GM18858 (cell line): ENCODE data around the gene ZBP1.
A peak's percentile ranks its signal among the peaks of the same experiment; 100 is the strongest.

ENCODE experiments used
- ATAC-seq: cut with Tn5 transposase; IDR thresholded peaks from one replicate; pipeline ENCODE4 v1.9.1; 2021; ENCODE audit not compliant: unreplicated experiment

ZBP1 gene

DNA sequence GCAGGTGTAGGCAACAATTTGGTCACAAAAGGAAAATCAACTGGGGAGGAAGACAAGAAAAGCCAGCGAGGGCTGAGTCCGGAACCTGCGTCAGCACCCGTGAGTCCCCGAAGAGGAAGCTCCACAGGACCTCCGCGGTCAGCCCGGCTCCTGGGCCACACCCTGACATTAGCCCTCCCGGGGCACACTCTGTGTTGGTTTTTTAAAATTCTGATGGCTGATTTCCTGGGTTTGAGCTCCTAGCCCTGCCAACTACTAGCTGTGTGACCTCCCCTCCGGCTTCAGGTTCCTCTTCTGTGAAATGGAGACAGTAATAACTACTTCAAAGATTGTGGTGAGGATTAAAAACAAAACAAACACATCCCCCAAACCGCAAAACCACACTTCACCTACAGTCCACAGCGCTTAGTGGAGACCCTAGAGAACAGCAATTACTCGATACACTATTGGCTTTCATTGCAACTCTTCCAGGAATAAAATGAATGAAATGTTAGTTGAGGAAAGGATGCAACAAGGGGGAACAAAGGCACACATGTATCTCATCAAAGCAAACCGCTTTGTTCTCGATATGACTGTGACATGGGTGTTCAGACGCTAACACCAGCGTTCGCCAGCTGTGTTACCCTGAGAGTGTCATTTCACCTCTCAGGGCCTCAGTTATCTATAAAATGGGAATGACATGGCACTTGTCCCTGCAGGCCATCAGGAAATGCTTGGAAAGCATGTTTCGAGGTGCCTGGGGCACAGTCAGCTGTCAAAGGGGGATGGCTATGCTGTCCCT, 985 bp downstream of the ZBP1 start:
- peak; percentile 57 for ATAC-seq

DNA sequence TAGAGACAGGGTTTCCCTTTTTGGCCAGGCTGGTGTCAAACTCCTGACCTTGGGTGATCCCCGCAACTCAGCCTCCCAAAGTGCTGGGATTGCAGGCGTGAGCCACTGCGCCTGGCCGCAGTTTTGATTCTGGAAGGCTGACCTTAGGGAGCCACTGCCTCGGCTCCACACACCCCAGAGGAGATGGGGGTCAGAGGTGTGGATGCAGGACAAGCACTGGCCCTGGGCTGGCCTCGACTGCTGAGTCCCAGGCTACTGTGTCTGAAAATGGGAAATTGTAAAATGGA, 1.5 kb downstream of the ZBP1 start:
- ATAC-seq: no peak

DNA sequence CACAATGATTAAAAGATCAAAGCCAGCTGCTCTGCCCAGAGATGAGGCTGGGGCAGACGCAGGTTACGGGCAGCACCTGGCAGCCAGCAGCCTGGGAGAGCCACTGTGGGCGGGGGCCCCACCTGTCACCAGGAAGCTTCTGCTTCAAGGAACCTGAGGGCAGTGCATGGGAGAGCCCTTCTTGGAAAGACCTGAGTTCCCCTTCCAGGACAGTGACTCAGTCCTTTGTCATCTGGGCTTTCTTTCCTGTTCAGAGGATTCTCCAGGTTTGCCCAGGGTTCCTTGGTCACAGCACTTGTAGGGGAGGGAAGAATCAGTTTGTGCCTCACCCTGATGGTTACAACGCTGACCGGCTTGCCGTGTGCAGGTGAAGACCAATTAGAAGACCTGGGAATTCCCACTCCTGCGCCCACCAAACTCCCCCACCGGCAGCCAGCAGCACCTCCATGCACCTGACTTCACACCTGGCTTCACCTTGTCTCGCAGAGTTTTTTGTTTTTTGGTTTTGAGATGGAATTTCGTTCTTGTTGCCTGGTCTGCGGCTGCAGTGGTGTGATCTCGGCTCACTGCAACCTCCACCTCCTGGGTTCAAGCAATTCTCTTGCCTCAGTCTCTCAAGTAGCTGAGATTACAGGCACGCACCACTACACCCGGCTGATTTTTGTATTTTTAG, 2.0 kb downstream of the ZBP1 start:
- no peak for ATAC-seq

DNA sequence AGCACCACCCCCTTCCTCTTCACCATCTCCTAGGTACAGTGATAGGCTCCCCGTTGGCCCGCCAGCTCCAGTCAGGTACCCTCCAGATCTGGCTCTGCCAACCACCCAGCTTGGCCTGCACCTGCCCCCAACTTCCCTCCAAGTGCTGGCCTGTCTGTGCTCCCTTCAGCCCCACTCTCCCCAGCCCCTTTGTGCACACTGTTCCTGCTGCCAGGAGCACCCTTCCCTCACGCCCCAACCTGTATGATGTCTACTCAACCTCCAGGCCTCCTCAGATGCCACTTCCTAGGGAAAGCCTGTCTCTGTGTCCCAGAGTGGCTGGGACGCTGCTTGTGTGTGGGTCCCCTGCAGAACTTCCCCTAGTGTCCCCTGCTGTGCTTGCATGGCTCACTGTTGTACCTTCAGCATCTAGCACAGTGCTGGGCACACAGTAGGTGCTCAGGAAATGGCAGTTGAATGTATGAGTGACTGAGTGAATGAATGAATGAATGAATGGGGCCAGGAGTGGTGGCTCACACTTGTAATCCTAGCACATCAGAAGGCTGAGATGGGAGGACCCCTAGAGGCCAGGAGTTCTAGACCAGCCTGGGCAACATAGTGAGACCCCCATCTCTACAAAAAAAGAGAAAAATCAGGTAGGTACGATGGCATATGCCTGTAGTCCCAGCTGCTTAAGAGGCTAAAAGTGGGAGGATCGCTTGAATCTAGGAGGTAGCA, 3.0 kb downstream of the ZBP1 start:
- no peak for ATAC-seq

GRCh38 chr20:57616143-57616951, 3.9 kb downstream of the ZBP1 start:
- no peak for ATAC-seq

- ATAC-seq: no peak
Measured at GRCh38 chr20:57615445-57615811, 4.8 kb downstream of the ZBP1 start.

GRCh38 chr20:57614490-57615444, 5.5 kb downstream of the ZBP1 start:
- ATAC-seq: no peak

DNA sequence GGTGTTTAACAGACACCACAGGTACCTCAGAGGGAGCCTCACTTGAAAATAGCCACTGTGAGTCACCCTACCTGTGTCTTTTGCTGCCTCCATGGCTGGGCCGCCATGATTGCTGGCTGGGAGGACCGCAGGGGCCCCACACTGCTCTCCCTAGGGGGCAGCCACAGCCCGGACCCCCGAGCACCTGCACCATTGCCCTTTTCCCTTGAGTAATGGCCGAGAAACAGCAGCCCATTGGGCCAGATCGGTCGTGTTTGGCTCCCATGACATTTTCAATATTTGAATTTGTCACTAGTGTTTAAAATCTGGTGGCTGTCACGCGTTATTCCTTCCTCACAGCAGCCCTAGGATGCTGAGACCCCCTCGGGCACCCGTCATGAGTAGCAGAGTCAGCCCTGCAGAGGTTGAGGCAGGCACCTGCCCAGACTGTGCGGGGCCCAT, 6.7 kb downstream of the ZBP1 start:
- ATAC-seq: no peak

DNA sequence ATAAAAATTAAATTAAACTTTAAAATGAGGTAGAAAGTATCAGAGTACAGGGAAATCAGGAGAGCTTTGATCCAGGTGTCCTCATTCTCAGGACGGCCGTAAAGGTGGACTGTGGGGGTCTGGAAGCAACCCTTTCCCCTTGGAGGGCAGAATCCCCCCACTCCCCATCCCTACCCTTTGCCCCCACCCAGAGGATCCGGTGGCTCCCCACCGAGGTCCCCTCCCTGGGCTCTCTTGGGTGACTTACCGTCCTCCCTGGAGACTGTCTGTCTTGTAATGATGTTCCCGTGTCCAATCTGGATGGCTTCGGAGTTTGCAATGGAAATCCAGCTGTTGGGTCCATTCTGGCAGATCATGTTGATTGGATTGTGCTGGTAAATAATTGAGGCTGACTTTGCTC, 7.3 kb downstream of the ZBP1 start:
- ATAC-seq: no peak

DNA sequence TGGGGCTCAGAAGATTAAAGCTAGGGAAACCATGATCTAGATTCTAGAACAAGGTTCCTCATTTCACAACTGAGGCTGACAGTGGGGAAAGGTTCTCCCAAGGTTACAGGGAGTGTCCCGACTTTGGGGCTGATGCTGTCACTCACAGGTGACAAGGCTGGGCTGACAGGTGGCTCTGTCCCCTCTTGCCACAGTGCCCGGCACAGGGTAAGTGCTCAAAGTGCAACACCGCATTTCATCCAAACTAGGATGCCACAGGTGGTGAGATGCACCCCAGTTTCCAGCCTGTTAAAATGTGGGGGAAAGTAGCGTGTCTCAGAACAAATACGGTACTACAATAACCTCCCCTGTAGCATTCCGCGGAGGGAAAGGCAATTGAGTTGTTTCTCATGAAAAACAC, 7.8 kb downstream of the ZBP1 start:
- ATAC-seq: no peak

DNA sequence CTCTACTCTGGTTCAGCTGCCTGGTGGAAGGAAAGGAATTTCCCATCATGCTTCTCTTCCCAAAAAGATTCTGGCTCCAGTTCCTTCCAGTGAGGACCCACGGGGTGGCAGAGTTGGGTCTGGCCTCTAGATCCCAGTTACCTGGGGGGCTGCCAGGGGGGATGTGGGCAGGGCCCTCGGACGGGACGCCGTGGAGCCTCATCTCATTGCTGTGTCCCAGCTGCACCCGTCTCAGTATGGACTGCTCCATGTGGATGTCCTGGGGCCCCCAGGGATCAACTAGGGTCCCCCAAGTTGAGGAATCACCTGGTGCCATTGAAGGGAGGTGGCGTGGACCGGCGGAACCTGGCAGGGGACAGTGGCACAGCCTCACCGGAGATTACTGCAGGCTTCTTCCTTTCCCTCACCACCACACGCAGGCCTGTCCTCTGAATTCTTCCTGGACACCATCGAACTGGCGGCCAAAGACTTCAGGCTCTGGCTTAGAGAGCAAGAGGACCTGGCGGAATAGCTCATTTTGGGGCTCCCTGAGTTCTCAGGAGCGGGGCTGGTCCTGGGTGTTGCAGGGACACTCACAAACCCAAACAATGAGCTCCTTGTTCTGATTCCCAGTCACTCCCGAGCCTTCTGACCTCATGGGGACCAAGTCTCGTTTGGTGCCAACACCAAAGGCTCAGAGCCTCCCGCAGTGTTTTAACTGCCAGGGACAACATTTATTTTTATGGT, 8.5 kb downstream of the ZBP1 start:
- no peak for ATAC-seq

DNA sequence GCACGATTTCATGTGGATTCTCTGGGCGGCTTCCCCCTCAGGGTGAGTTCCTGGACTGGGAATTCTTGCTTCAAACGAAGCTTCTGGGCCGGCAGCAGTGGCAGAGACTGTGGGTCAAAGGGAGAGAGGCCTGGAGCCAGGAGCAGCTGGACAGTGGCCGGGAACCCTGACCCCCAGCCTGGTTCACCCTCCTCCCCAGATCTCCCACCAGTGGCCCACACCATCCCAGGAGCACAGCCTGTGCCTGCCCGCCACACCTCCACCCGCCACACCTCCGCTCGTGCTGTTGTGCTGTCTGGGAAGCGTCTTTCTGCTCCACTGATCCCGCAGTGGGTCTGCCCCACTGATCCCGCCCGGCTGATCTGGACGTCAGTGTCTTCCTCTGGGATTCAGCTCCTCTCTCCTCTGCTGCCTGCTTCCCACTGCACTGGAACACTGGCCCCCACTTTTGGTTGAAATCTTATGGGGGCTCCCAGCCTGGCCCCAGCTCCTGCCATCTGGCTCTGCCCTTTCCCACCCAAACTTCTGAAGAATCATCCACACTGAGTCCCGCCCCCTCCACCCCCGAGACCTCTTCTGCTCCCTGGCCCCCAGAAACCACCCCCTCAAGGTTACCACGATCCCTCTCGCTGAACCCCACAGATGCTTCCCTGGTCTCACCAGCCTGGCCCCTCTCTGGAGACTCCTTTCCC, 9.8 kb downstream of the ZBP1 start:
- no peak for ATAC-seq

DNA sequence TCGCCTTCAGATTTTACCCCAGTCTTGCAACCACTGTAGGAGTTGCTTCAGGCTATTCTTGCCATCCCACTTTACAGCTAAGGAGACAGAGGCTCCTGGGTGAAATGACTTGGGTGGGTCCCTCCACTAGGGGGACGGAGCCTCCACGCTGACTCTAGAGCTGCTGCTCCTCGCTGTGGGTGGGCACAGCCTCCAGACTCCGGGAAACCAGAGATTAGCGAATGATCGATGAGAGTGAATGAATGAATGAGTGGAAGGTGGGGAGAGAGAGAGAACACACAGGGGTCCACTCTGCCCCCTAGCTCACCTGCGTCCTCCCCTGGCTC, 10.4 kb downstream of the ZBP1 start:
- ATAC-seq: no peak

- no peak for ATAC-seq
Measured at GRCh38 chr20:57609086-57609841, 11.0 kb downstream of the ZBP1 start.

- no peak for ATAC-seq
Measured at GRCh38 chr20:57608516-57608915, 11.7 kb downstream of the ZBP1 start.

- no peak for ATAC-seq
Measured at GRCh38 chr20:57605878-57606277, 14.3 kb downstream of the ZBP1 start.

DNA sequence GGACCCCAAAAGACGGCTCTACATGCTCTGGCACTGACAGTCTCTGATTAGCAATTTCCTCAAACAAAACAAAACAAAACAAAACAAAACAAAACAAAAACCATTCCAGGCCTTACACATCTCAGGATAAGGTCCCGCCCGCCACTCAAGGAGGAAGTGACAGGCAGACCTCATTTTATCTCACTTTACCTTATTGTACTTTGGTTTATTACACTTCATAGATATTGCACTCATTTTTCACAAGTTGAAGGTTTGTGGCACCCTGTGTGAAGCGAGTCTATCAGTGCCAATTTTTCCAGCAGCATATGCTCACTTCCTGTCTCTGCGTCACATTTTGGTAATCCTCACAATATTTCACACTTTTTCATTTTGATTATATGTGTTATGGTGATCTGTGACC, 15.2 kb downstream of the ZBP1 start:
- no peak for ATAC-seq

DNA sequence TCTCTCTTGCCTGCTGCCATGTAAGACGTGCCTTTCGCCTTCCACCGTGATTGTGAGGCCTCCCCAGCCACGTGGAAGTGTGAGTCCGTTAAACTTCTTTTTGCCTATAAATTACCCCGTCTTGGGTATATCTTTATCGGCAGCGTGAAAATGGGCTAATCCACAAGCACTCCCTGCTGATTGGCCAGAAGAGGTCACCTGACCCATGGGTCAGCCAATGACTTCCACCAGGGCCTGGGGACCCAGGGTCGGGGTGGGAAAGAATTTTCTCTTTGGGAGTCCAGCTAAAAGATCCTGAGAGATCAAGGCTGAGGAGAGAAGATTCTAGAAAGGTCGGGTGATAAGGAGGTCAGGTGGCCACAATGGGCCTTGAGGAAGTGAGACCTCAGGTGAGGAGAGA, 17.1 kb downstream of the ZBP1 start:
- no peak for ATAC-seq

- ATAC-seq: no peak
Measured at GRCh38 chr20:57601737-57602136, 18.5 kb downstream of the ZBP1 start.
